Neuron (in vitro differentiated cells): Measurements from ENCODE around the gene FASN.

Experiments
- H2AFZ ChIP-seq: one replicate; pipeline ENCODE4 v1.6.1; 2013; ENCODE audit warnings: low read depth, mild to moderate bottlenecking, inconsistent platforms, low read length, moderate library complexity
- H3K27me3 ChIP-seq: one replicate; pipeline ENCODE4 v1.6.1; 2013; ENCODE audit warnings: low read length; ENCODE audit not compliant: insufficient read depth
- H3K36me3 ChIP-seq: one replicate; pipeline ENCODE4 v1.6.1; 2013; ENCODE audit warnings: low read length; ENCODE audit not compliant: insufficient read depth
- H3K4me1 ChIP-seq: one replicate; pipeline ENCODE4 v1.6.1; 2013; ENCODE audit warnings: low read length; ENCODE audit not compliant: insufficient read depth
- H3K4me3 ChIP-seq: 2 replicates; pipeline ENCODE4 v1.5.1; 2013; ENCODE audit warnings: mild to moderate bottlenecking, low read length, moderate library complexity
- H3K9me3 ChIP-seq: one replicate; pipeline ENCODE4 v1.6.1; 2013; ENCODE audit warnings: low read length

FASN gene

DNA sequence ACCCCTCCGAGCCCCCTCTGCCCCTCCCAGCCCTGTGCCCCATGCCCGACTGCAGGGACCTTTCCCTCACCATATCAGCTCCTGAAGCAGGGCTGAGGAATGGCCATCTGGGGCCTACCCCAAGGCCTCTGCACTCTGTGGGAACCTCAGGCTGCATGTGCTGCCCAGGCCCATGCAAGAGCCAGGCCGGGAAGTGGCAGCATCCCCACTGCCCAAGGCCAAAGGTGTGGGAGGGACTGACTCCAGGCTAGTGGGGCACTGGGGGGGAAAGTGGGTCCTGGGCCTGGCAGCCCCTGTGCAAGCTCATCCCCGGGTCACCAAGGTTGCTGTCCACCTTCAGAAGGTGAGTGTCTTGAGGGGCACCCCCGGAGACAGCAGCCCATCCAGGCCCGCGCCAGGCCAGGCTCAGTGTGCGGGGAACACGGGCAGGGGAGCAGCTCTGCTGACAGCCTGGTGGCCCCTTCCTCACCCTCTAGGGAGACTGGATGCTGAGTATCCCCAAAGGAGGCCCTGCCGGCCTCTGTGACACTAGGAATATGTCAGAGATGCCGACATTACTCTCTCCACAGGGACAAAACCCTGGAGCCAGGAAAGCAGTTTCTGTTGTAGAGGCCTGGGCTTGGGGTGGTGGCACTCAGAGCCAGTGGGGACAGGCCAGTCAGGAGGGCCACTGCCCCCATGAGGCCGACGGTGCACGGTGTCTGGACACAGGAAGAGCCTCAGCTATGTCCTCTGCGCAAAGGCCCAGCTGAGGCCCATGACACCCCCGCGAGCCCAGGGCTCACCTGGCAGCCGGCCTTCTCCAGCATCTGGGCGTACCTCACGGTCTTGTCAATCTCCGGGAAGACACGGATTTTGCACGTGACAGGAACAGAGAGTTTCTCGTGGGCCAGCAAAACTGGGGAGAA lies 35.7 kb downstream of the FASN start:
- Histone ChIP-seq H3K4me1 (peaks cover 10% of the 10 kb centered on the region), H2AFZ (no peak overlapping the region), H3K9me3 (no peaks in the 10 kb centered on the region), H3K36me3 (peaks cover 53% of the 10 kb centered on the region), H3K4me3 (no peak overlapping the region), H3K27me3 (no peaks in the 10 kb centered on the region)

DNA sequence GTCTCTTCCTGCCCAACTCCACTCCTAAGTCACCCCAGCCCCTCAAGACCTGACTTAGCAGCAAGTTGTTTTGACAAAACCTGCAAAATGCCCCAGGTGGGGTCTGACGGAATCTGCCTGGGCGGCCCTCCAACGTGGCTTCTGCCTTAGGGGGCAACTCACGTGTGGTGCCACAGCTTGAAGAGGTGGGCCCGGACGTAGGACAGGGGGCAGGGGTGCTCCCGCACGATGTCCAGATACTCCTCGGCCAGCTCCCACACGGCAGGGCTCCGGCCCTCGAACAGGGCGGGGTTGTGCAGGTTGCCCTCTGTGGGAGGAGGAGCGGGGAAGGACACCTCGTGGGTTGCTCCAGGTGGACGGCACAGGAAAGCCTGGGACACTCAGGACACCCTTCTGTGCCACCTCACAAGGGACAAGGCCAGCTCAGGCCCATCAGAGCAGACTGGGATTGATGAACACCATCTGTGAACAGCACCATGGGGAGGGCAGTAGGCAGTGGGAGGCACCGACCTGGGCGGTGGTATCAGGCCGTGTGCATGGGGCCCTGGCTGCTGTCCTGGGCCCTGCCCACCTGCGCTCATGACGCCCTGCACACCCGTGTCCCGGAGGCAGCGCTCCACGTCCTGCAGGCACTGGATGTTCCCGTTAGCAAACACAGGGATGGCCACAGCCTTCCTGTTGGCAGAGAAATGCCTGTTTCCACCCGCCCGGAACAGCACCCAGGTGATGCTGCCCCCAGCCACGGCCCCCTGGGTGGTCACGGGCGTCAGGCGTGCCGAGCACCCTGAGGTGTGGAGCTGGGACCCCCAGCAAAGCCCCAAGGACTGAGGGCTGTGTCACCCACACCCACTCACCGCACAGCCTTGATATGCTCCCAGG lies 36.8 kb downstream of the FASN start:
- Histone ChIP-seq H3K4me3 (no peak overlapping the region), H3K27me3 (no peaks in the 10 kb centered on the region), H2AFZ (no peak overlapping the region), H3K9me3 (no peaks in the 10 kb centered on the region), H3K36me3 (peaks cover 63% of the 10 kb centered on the region), H3K4me1 (peaks cover 10% of the 10 kb centered on the region)

DNA sequence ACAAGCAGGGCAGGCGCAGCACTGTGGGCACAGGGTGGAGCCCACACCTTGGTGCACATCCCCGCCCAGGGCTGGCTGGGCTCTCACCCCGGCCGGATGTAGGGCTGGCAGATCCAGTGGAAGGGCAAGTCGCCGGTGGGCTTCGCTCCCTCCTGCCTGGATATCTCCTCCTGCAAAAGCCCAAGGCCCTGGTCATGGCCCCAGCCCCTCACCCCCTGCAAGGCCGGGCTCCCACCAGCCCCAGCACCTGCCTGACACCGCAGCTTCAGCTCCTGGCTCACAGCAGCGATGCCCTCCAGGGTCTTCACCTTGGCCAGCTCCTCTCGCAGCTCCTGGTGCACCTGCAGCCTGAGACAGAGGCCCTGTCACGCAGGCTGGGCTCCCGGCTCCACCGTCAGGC lies 37.4 kb downstream of the FASN start:
- H3K36me3 ChIP-seq, result peaks cover 70% of the 10 kb centered on the region
- no peak overlapping the region for H2AFZ ChIP-seq
- peaks cover 7% of the 10 kb centered on the region for H3K4me1 ChIP-seq
- no peaks in the 10 kb centered on the region for H3K9me3 ChIP-seq
- no peak overlapping the region for H3K4me3 ChIP-seq
- H3K27me3 ChIP-seq, result no peaks in the 10 kb centered on the region

DNA sequence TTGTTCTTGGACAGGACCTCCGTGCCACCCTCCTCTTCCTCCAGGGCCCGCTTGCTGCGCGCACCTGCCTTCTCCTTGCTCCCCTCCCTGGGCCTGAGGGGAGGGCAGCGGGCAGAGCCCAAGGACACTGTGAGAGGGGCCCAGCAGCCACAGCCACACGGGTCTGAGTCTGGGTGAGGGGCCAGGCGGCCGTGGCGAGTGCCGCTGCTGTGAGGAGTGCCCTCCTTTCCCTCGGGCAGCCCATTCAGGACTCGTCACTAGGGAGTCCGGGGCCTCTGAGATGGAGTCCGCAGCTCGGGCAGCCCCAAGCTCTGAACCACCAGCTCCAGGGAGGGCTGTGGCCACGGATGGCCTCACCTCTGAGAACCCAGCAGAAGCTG lies 38.0 kb downstream of the FASN start:
- H3K36me3 ChIP-seq, result peaks cover 75% of the 10 kb centered on the region
- H3K27me3 ChIP-seq, result no peaks in the 10 kb centered on the region
- no peak overlapping the region for H2AFZ ChIP-seq

DNA sequence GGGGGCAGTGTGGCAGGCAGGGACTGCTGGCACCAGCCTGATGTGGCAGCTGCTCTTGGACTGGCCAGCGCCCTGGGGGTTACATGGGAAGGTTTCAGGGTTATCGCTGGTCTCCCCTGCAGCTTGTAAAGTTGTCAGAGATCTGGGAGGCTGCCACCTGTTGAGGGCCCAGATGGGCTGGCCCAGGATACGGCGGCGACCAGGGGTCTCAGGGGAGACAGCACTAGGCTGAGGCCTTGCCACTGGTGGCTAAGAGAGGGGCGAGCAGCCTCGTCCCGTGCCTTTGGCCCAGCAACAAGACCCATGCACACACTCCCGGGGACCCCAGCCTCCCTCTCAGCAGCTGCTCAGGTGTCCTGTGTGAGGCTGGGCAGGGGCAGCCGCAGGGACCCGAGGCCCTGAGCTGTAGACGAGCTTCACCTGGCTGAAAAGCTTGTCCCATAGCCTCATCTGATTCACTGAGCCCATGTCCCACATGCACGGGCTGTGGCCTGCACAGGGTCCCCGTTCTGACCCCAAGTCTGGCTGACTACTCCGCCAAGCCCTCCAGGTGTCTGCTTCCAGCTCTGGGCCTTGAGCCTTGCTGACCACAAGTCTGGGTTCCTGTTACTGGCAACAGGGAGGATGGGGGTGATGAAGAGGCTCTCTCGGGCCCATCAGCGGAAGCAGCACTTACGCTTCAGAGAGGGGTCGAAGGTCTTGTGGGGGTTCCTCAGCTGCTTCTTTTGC lies 38.6 kb downstream of the FASN start:
- Histone ChIP-seq H3K27me3 (no peaks in the 10 kb centered on the region), H3K9me3 (no peaks in the 10 kb centered on the region), H3K4me1 (no peaks in the 10 kb centered on the region), H3K4me3 (no peak overlapping the region), H2AFZ (no peak overlapping the region), H3K36me3 (peaks cover 81% of the 10 kb centered on the region)

More for the DNA sequence above, 38.0 kb downstream of the FASN start:
- peaks cover 4% of the 10 kb centered on the region for H3K4me1 ChIP-seq
- H3K4me3 ChIP-seq, result no peak overlapping the region
- H3K9me3 ChIP-seq, result no peaks in the 10 kb centered on the region

DNA sequence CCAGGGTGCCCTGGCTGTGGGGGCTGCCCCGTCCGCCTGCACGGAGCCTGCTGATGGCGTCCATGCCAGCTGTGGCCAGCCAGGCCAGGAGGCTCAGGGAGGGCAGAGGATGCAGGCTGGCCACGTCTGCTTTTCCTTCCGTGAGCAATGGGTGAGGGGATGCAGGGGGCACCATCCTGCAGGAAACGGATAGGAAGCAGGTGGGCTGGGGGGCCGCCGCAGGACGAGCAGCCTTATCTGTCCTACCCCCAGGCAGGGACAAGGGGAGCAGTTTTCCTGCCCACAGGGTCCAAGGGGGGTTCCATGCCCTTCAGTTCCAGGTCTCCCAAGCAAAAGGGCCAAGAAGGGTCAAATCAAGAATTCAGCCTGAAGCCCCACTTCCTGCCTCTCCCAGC lies 39.2 kb downstream of the FASN start:
- H3K36me3 ChIP-seq, result peaks cover 83% of the 10 kb centered on the region
- H3K4me1 ChIP-seq, result no peaks in the 10 kb centered on the region
- H2AFZ ChIP-seq, result no peak overlapping the region
- no peaks in the 10 kb centered on the region for H3K9me3 ChIP-seq
- no peaks in the 10 kb centered on the region for H3K27me3 ChIP-seq
- H3K4me3 ChIP-seq, result no peak overlapping the region

DNA sequence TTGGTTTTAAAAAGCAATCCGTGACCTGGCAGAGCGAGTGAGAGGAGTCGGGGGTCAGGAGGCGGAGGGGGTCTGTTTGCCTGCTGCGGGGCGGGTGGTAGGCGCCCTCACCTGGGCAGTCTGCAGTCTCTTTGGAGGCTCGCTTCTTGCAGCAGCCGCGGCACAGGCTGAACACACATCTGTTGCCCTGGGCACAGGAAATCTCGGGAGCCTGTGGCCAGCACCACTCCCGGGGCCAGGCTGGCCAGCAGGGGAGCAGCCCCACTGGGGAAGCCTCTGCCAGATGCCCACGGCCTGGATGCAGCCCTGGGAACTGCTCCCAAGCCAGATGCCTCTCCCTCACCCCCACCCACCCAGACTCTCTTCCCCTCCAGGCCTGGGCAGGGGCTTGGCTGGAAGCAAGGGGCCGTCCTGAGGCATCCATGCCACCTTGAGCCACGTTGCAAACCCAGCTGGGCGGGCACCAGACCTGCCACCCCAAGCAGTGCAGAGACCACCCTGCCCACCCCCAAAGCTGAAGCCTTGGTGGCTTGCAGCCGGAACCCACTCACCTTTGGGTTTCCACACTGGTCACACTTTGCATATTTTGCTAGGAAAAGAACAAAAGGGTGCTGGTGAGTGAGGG lies 39.7 kb downstream of the FASN start:
- no peaks in the 10 kb centered on the region for H3K27me3 ChIP-seq
- no peak overlapping the region for H3K4me3 ChIP-seq
- H3K9me3 ChIP-seq, result no peaks in the 10 kb centered on the region
- H2AFZ ChIP-seq, result no peak overlapping the region
- no peaks in the 10 kb centered on the region for H3K4me1 ChIP-seq
- H3K36me3 ChIP-seq, result peaks cover 87% of the 10 kb centered on the region

DNA sequence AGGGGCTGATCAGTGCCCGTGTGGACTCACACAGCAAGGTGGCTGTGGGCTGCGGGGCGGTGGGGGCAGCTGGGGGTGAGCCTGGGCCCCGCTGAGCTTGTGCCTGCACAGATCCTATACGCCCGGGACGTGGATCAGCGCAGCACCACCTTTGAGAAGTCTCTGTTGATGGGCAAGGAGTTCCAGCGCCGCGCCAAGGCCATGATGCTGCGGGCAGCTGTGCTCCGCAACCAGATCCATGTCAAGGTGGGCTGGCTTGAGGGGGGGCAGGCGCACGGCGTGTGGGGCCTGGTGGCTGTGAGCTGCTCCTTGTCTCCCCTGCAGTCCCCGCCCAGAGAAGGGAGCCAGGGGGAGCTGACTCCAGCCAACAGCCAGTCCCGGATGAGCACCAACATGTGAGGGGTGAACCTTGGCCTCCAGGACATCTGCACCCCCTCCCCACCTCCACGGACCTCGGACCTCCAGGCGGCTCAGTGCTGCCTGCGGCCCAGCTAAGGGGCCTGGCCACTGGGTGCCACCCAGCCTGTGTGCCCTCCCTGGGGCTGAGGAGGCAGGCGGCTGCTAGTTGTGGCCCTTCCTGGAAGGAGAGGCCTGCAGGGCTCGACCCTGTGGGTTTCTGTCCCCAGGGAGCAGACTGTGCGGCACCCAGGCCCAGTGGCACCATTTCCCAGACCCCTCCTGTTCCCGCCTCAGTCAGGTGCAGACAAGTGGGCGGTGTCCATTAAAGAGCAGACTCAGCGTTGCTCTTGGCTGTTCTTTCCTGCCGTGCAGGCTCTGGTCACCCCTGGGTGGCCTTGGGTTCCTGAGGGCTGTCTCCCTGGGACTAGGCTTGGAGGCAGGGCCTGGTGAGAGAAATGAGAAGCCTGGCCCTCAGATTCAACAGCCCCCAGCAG lies 41.1 kb downstream of the FASN start:
- Histone ChIP-seq H3K27me3 (no peaks in the 10 kb centered on the region), H3K9me3 (no peaks in the 10 kb centered on the region), H3K4me3 (no peak overlapping the region), H3K36me3 (peaks cover 77% of the 10 kb centered on the region), H2AFZ (no peak overlapping the region), H3K4me1 (peaks cover 11% of the 10 kb centered on the region)

DNA sequence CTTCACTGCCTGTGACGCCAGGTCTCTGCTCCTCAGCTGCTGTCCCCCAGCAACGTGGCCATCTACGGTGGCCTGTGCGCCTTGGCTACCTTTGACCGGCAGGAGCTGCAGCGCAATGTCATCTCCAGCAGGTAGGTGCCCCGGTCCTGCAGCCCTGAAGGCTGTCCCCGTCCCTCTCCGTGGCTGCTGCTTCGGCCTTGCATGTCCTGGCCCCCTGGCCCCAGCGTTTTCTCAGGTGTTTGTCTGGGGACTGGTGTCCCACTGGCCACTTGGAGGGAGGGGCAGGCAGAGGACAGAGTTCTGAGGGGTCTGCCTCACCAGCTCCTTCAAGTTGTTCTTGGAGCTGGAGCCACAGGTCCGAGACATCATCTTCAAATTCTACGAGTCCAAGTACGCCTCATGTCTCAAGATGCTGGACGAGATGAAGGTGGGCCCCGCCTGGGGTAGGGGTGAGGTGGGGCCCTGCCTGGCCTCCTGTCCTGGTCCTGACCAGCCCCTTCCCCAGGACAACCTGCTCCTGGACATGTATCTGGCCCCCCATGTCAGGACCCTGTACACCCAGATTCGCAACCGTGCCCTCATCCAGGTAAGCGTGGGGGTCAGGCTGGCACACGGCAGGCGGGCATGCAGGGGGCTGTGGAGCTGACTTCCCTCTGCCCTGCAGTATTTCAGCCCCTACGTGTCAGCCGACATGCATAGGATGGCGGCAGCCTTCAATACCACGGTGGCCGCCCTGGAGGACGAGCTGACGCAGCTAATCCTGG lies 41.9 kb downstream of the FASN start:
- Histone ChIP-seq H3K27me3 (no peaks in the 10 kb centered on the region), H3K36me3 (peaks cover 70% of the 10 kb centered on the region), H3K9me3 (no peaks in the 10 kb centered on the region), H2AFZ (no peak overlapping the region), H3K4me1 (peaks cover 11% of the 10 kb centered on the region), H3K4me3 (no peak overlapping the region)

DNA sequence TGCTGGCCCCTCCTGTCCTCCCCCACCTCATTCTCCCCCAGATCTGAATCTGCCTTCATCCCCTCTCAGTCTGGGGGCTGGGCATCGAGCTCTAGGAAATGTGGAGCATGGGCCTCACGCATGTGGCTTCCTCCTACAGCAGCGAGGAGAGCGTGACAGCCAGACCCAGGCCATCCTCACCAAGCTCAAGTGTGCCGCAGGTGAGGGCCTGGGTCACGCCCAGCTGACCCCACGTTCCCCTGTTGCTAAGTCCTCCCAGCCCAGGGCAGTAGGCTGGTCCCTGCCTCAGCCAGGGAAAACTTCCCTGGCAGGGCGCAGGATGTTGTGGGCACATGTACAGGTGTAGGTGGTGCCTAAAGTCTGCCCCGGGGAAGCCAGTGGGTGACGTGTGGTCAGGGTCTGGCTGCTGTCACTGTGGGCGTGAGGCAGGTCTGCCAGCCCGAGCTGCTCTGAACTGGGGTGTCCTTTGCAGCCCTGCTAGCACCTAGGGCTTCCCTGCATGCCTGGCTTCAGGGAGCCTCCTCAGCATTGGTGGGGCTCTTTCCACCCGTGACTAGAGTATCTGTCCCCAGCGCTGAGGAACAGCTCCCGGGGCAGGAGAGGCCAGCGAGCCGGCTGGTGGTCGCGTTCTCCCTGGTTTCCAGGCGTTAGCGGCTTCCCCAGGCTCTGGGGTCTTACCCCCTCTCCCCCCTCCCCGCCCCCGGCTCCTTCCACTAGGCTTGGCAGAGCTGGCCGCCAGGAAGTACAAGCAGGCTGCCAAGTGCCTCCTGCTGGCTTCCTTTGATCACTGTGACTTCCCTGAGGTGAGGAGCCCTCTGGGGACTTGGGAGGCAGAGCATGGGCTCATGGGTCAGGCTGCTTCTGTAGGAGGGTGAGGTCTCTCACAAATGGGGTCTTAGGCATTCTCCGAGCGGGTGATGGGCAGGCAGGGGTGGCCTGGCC lies 42.7 kb downstream of the FASN start:
- H3K36me3 ChIP-seq, result peaks cover 65% of the 10 kb centered on the region
- no peaks in the 10 kb centered on the region for H3K27me3 ChIP-seq
- H3K9me3 ChIP-seq, result no peaks in the 10 kb centered on the region
- H3K4me1 ChIP-seq, result peaks cover 18% of the 10 kb centered on the region
- no peak overlapping the region for H3K4me3 ChIP-seq
- no peak overlapping the region for H2AFZ ChIP-seq
